ENCODE measurements around the gene SLC39A13. TPM values are rescaled to one million over a fixed set of nuclear protein-coding genes. Genes with fewer than 3 reads are reported as not detected.

SLC39A13 gene
- total and polyA plus RNA-seq, 2 of the 13 experiments (the other 11 are each of a cell fraction or from before 2014, with no cell fraction given) = 15.3 to 30.5 TPM

DNA sequence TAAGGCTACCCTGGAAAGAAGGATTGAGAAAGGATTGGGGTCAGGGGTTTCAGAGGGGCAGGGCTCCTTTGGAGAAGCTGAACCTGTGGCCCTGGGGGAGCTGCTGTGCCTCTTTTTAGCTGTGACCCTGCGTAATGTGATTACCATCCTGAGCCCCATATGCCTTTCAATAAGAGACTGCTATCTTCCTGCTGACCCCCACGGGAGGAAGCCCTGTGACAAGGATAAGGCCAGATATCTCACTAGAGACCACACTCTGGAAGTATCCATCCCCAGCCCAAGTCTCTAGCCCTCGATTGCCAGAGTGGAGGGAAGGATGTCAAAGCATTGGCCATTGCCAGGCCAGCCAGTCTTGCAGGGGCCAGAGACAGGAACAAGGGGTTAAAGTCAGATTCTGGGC is 4.8 kb upstream of the SLC39A13 start:
- peaks cover 57% of the 10 kb centered on the region for H3K4me1 ChIP-seq (ENCODE audit: insufficient read depth, low read length)
- BruUV-seq (replicated peaks) = no TSS peak
- intact Hi-C loops (cut with micrococcal nuclease; ENCODE audit: unreplicated experiment) = no loop called here
- in situ Hi-C loops (cut with HindIII; ENCODE audit: extremely low pct_ligation_motif_present, low pct_unique_long_range_greater_than_20kb) = no loop called here
- no peak overlapping the region for H2AFZ ChIP-seq (ENCODE audit: low read length)
- H3K36me3 ChIP-seq (replicated peaks in 1 of 2; ENCODE audit: control insufficient read depth in 1 of 2, insufficient read depth in 2 of 2, low read length in 2 of 2) = no peaks in the 10 kb centered on the region
- no peak for ATAC-seq
- H3K9me3 ChIP-seq (ENCODE audit: low read length) = no peaks in the 10 kb centered on the region
- H4K20me1 ChIP-seq (ENCODE audit: insufficient read depth, low read length) = no peaks in the 10 kb centered on the region
- peak; percentile 42; the same call in 1 of the 2 replicates for TF ChIP-seq ZNF652 (CRISPR knock-in tag; IDR thresholded peaks at IDR 0.05; ENCODE audit: borderline replicate concordance, low read depth)
- TF ChIP-seq, protein P1, sequence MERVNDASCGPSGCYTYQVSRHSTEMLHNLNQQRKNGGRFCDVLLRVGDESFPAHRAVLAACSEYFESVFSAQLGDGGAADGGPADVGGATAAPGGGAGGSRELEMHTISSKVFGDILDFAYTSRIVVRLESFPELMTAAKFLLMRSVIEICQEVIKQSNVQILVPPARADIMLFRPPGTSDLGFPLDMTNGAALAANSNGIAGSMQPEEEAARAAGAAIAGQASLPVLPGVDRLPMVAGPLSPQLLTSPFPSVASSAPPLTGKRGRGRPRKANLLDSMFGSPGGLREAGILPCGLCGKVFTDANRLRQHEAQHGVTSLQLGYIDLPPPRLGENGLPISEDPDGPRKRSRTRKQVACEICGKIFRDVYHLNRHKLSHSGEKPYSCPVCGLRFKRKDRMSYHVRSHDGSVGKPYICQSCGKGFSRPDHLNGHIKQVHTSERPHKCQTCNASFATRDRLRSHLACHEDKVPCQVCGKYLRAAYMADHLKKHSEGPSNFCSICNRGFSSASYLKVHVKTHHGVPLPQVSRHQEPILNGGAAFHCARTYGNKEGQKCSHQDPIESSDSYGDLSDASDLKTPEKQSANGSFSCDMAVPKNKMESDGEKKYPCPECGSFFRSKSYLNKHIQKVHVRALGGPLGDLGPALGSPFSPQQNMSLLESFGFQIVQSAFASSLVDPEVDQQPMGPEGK (CRISPR knock-in tag; IDR thresholded peaks at IDR 0.05) = no peak
- no peak overlapping the region for H3K27ac ChIP-seq (ENCODE audit: extremely low read length, insufficient read depth, low read length)
- H3K4me3 ChIP-seq (replicated peaks in 1 of 3; ENCODE audit: insufficient read depth in 1 of 3, low read depth in 2 of 3, low read length in 3 of 3) = no peak overlapping the region; a peak in 1 of 6 replicates
- no peak overlapping the region for H3K9ac ChIP-seq (ENCODE audit: insufficient read depth, low read depth, low read length)
- FAIRE-seq = no peak
- 15% methylated on average over 2 of the region's 3 CpGs for WGBS (ENCODE audit: low lambda C conversion rate)
- H3K79me2 ChIP-seq (ENCODE audit: insufficient read depth, low read length) = no peaks in the 10 kb centered on the region
- ChIA-PET CTCF (ENCODE audit: low intra/inter-chr PET ratio, low total read pairs) (no interaction called here), POLR2A (no interaction called here)
- H3K4me2 ChIP-seq (ENCODE audit: low read depth, low read length) = peak overlapping the region; percentile 39; the same call in 1 of the 2 replicates
- no peak for DNase-seq (ENCODE audit: low spot score)
- peaks cover 0 to 2% of the 10 kb centered on the region in 2 experiments; a peak in 1 of 5 replicates for H3K27me3 ChIP-seq (ENCODE audit: control insufficient read depth in 1 of 2, insufficient read depth in 2 of 2, low read length in 2 of 2)

DNA sequence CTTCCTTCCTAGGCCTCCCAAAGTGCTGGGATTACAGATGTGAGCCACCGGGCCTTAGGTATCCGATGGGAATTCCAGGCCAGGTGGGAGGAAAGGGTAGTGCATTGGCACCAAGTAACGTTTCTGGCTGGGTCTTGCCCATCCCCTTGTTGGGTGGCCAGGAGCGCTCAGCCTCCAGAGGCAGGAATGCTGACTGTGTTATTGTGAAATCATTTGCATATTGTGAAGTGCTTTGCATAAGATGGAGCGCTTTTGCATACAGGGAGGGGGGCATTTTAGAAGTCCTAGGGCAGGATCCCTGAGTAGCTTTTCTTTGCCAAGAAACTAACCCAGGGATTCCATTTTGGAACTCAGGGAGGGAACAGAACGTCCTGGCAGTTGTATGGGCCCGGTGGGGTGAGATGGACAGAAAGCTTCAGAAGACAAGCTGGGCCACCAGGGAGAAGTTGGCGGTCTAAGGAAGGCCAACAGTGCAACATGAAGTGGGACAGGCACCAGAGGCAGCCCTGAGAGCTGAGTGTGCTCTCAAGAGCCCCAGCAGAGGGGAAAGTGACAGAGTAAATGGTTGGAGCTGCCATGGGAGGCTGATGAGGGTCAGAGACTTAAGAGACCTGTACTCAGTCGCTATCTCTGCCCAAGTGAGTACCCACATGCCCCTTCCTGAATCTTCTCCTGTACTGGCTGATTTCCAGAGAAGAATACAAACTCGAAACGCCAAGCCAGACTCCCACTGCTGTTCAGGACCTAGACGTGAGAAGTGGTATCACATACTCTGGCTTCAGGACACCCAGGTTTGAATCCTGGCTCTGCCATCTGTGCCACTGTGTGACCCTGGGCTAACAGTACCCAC is 1.3 kb upstream of the SLC39A13 start:
- Histone ChIP-seq H3K4me3 (replicated peaks in 1 of 3; ENCODE audit: insufficient read depth in 1 of 3, low read depth in 2 of 3, low read length in 3 of 3) (peak overlapping the region; percentile 57 to 78 (median 69)), H3K27ac (ENCODE audit: extremely low read length, insufficient read depth, low read length) (peak overlapping the region; percentile 83), H4K20me1 (ENCODE audit: insufficient read depth, low read length) (no peaks in the 10 kb centered on the region), H3K36me3 (replicated peaks in 1 of 2; ENCODE audit: control insufficient read depth in 1 of 2, insufficient read depth in 2 of 2, low read length in 2 of 2) (no peaks in the 10 kb centered on the region; a peak in 1 of 5 replicates), H3K79me2 (ENCODE audit: insufficient read depth, low read length) (peaks cover 9% of the 10 kb centered on the region), H2AFZ (ENCODE audit: low read length) (peak overlapping the region; percentile 46), H3K4me1 (ENCODE audit: insufficient read depth, low read length) (peaks cover 53% of the 10 kb centered on the region), H3K9me3 (ENCODE audit: low read length) (no peaks in the 10 kb centered on the region), H3K9ac (ENCODE audit: insufficient read depth, low read depth, low read length) (peak overlapping the region; percentile 71), H3K27me3 (ENCODE audit: control insufficient read depth in 1 of 2, insufficient read depth in 2 of 2, low read length in 2 of 2) (no peaks in the 10 kb centered on the region; a peak in 1 of 5 replicates), H3K4me2 (ENCODE audit: low read depth, low read length) (peak overlapping the region; percentile 94)
- TSS peak; percentile 93 for BruUV-seq (replicated peaks)
- ChIA-PET CTCF (ENCODE audit: low intra/inter-chr PET ratio, low total read pairs) (interaction anchor here (2.5 kb wide), 1 partner anchor 33 kb away, joined by 35 read pairs; no protein-coding TSS in a partner anchor), POLR2A (interaction anchor here (0.6 to 1.9 kb wide), 6 partner anchors 9 to 47 kb away, joined by 3 to 9 read pairs (median 4); partner anchors contain the start of gene PSMC3)
- WGBS (ENCODE audit: low lambda C conversion rate) = 54% methylated on average over 12 of the region's 12 CpGs
- in situ Hi-C loops (cut with HindIII; ENCODE audit: extremely low pct_ligation_motif_present, low pct_unique_long_range_greater_than_20kb) (loop anchor here (5.0 kb wide), 1 partner anchor 35 kb away; no protein-coding TSS in a partner anchor), intact Hi-C loops (cut with micrococcal nuclease; ENCODE audit: unreplicated experiment) (no loop called here)
- FAIRE-seq = no peak
- DNase-seq (ENCODE audit: low spot score) = no peak
- ATAC-seq = no peak; the same call in 2 of the 3 replicates
- TF ChIP-seq PTBP1 (IDR thresholded peaks at IDR 0.05; ENCODE audit: low read depth, low read length, poor library complexity, severe bottlenecking) (no peak), HNRNPL (IDR thresholded peaks at IDR 0.05; ENCODE audit: low read depth, low read length) (0 out of 2 replicates have a peak, but pooled peaks have one; percentile 10), GABPB1 (CRISPR knock-in tag; IDR thresholded peaks at IDR 0.05) (no peak), BRCA1 (CRISPR knock-in tag; IDR thresholded peaks at IDR 0.05) (no peak), U2AF2 (IDR thresholded peaks at IDR 0.05; ENCODE audit: low read depth, low read length) (no peak), NFIC (IDR thresholded peaks at IDR 0.05; ENCODE audit: low read length) (no peak), ZNF552 (CRISPR knock-in tag; IDR thresholded peaks at IDR 0.05; ENCODE audit: borderline replicate concordance) (no peak), ZNF674 (CRISPR knock-in tag; IDR thresholded peaks at IDR 0.05; ENCODE audit: low read depth) (no peak), NFE2L1 (CRISPR knock-in tag; IDR thresholded peaks at IDR 0.05; ENCODE audit: borderline replicate concordance) (0 out of 2 replicates have a peak, but pooled peaks have one; percentile 9), TGIF2 (CRISPR knock-in tag; IDR thresholded peaks at IDR 0.05) (no peak), GZF1 (CRISPR knock-in tag; IDR thresholded peaks at IDR 0.05) (no peak)
- TF ChIP-seq, protein P2, sequence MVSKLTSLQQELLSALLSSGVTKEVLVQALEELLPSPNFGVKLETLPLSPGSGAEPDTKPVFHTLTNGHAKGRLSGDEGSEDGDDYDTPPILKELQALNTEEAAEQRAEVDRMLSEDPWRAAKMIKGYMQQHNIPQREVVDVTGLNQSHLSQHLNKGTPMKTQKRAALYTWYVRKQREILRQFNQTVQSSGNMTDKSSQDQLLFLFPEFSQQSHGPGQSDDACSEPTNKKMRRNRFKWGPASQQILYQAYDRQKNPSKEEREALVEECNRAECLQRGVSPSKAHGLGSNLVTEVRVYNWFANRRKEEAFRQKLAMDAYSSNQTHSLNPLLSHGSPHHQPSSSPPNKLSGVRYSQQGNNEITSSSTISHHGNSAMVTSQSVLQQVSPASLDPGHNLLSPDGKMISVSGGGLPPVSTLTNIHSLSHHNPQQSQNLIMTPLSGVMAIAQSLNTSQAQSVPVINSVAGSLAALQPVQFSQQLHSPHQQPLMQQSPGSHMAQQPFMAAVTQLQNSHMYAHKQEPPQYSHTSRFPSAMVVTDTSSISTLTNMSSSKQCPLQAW (CRISPR knock-in tag; IDR thresholded peaks at IDR 0.05) = no peak
